ENCODE measurements around the gene OR8G5. TPM values are rescaled to one million over a fixed set of nuclear protein-coding genes. Genes with fewer than 3 reads are reported as not detected.

Gene OR8G5
- total and polyA plus RNA-seq, 8 donors: not detected

- no peaks in the 10 kb centered on the region for H3K36me3 ChIP-seq
- TF ChIP-seq POLR2AphosphoS5 (IDR thresholded peaks at IDR 0.05) (no peak), CTCF (IDR thresholded peaks at IDR 0.05) (no peak), POLR2A (IDR thresholded peaks at IDR 0.05) (no peak), EP300 (IDR thresholded peaks at IDR 0.05) (no peak)
- no peaks in the 10 kb centered on the region for H3K27me3 ChIP-seq
- intact Hi-C loops (cut with DNase I; ENCODE audit: low total_unique reads): no loop called here
- no peak overlapping the region for H3K27ac ChIP-seq
- no peaks in the 10 kb centered on the region for H3K9me3 ChIP-seq
- DNase-seq: no peak
- no peak overlapping the region for H3K4me3 ChIP-seq
- 61 to 82% (median 73%) methylated on average over 3 of the region's 3 CpGs for WGBS, 5 donors
- H3K4me1 ChIP-seq: no peaks in the 10 kb centered on the region
Observed at GRCh38 chr11:124301548-124301947, 45.4 kb downstream of the OR8G5 start.

GRCh38 chr11:124302347-124303125 is 46.4 kb downstream of the OR8G5 start:
- H3K27me3 ChIP-seq: no peaks in the 10 kb centered on the region
- H3K9me3 ChIP-seq: no peaks in the 10 kb centered on the region
- intact Hi-C loops (cut with DNase I; ENCODE audit: low total_unique reads): no loop called here
- H3K36me3 ChIP-seq: no peaks in the 10 kb centered on the region
- WGBS, 5 donors: 35 to 51% (median 44%) methylated on average over 3 of the region's 3 CpGs
- H3K4me1 ChIP-seq: no peaks in the 10 kb centered on the region
- H3K27ac ChIP-seq: no peak overlapping the region
- DNase-seq: no peak
- H3K4me3 ChIP-seq: no peak overlapping the region
- TF ChIP-seq EP300 (IDR thresholded peaks at IDR 0.05) (no peak), CTCF (IDR thresholded peaks at IDR 0.05) (no peak), POLR2A (IDR thresholded peaks at IDR 0.05) (no peak), POLR2AphosphoS5 (IDR thresholded peaks at IDR 0.05) (no peak)

GRCh38 chr11:124307093-124307492 is 50.9 kb downstream of the OR8G5 start:
- DNase-seq: no peak
- Histone ChIP-seq H3K4me3 (no peak overlapping the region), H3K9me3 (no peaks in the 10 kb centered on the region), H3K4me1 (no peaks in the 10 kb centered on the region), H3K36me3 (no peaks in the 10 kb centered on the region), H3K27ac (no peak overlapping the region), H3K27me3 (no peaks in the 10 kb centered on the region)
- intact Hi-C loops (cut with DNase I; ENCODE audit: low total_unique reads): no loop called here
- TF ChIP-seq POLR2A (IDR thresholded peaks at IDR 0.05) (no peak), CTCF (IDR thresholded peaks at IDR 0.05) (no peak), EP300 (IDR thresholded peaks at IDR 0.05) (no peak), POLR2AphosphoS5 (IDR thresholded peaks at IDR 0.05) (no peak)

- Histone ChIP-seq H3K27ac (no peak overlapping the region), H3K27me3 (no peaks in the 10 kb centered on the region), H3K9me3 (no peaks in the 10 kb centered on the region), H3K36me3 (no peaks in the 10 kb centered on the region), H3K4me3 (no peak overlapping the region), H3K4me1 (no peaks in the 10 kb centered on the region)
- TF ChIP-seq POLR2A (IDR thresholded peaks at IDR 0.05) (no peak), CTCF (IDR thresholded peaks at IDR 0.05) (no peak), POLR2AphosphoS5 (IDR thresholded peaks at IDR 0.05) (no peak), EP300 (IDR thresholded peaks at IDR 0.05) (no peak)
- intact Hi-C loops (cut with DNase I; ENCODE audit: low total_unique reads): no loop called here
- no peak for DNase-seq
Observed at GRCh38 chr11:124310721-124311120, 54.5 kb downstream of the OR8G5 start.
